H1 (cell line): ENCODE results near the gene RNF123. TPM values are rescaled to one million over a fixed set of nuclear protein-coding genes. Genes with fewer than 3 reads are reported as not detected.

Source experiments
- CTCF ChIA-PET: fragments of 300-600 bp; sonication (Branson Sonifier 250); formaldehyde crosslinking; loops from one replicate; lab custom pipeline; 2021; ENCODE audit not compliant: partially characterized antibody; lab: Charles Lee
- POLR2A ChIA-PET: fragments of 300-600 bp; sonication (Branson Sonifier 250); formaldehyde crosslinking; loops from one replicate; lab custom pipeline; 2021; ENCODE audit warnings: inconsistent platforms; ENCODE audit not compliant: partially characterized antibody; lab: Charles Lee
- DNase-seq, 2 experiments: peaks; one replicate each; pipeline versions ENCODE4 v3.0.0 to v3.0.0-alpha.2; 2010 to 2022; ENCODE audit warnings: low spot score in 2 of 2, low read depth in 1 of 2, mixed read lengths in 1 of 2
- FAIRE-seq: peaks from 2 replicates; lab custom pipeline; 2011; peaks lifted over from hg19 to GRCh38; lab: Jason Lieb, UNC
- H2AFZ ChIP-seq: 2 replicates; pipeline ENCODE4 v1.8.1; 2012; ENCODE audit warnings: low read length, inconsistent platforms
- H2AK5ac ChIP-seq: 2 replicates; pipeline ENCODE4 v1.6.1; 2013; ENCODE audit warnings: low read depth, low read length
- H2BK120ac ChIP-seq: replicated peaks from 2 replicates; pipeline ENCODE3; 2013; ENCODE audit warnings: low read depth, low read length, inconsistent platforms
- H2BK12ac ChIP-seq: 2 replicates; pipeline ENCODE4 v1.6.1; 2013; ENCODE audit warnings: low read depth, low read length
- H2BK15ac ChIP-seq: 2 replicates; pipeline ENCODE4 v1.6.1; 2013; ENCODE audit warnings: low read length
- H2BK20ac ChIP-seq: 2 replicates; pipeline ENCODE4 v1.6.1; 2013; ENCODE audit warnings: low read length
- H2BK5ac ChIP-seq: 2 replicates; pipeline ENCODE4 v1.6.1; 2013; ENCODE audit warnings: low read depth, low read length
- H3K14ac ChIP-seq: 2 replicates; pipeline ENCODE4 v1.6.1; 2013; ENCODE audit warnings: inconsistent platforms; ENCODE audit not compliant: insufficient read length
- H3K18ac ChIP-seq: 2 replicates; pipeline ENCODE4 v1.6.1; 2013; ENCODE audit warnings: low read length; ENCODE audit errors: extremely low read depth
- H3K23ac ChIP-seq: 2 replicates; pipeline ENCODE4 v1.6.1; 2013; ENCODE audit warnings: inconsistent platforms; ENCODE audit not compliant: insufficient read length
- H3K23me2 ChIP-seq: 2 replicates; pipeline ENCODE4 v1.6.1; 2013; ENCODE audit warnings: low read depth, low read length
- H3K27ac ChIP-seq: 2 replicates; pipeline ENCODE4 v1.6.1; 2011; ENCODE audit warnings: low read depth, low read length, inconsistent platforms
- H3K27me3 ChIP-seq, 4 experiments: replicated peaks in 1 of 4; 1 replicate in 1 of 4; 2 replicates in 3 of 4; pipeline versions ENCODE4 v1.6.1 to v1.8.1; 2011 to 2013; ENCODE audit warnings: low read length in 3 of 4, mild to moderate bottlenecking in 3 of 4, inconsistent platforms in 2 of 4, mixed read lengths in 2 of 4, moderate library complexity in 1 of 4; ENCODE audit not compliant: control insufficient read depth in 3 of 4, insufficient read depth in 3 of 4; ENCODE audit errors: extremely low read depth in 1 of 4
- H3K36me3 ChIP-seq, 4 experiments: 2 replicates each; pipeline versions ENCODE4 v1.6.1 to v1.8.1; 2011 to 2013; ENCODE audit warnings: mild to moderate bottlenecking in 4 of 4, low read length in 3 of 4, moderate library complexity in 2 of 4, control low read depth in 1 of 4, inconsistent platforms in 1 of 4; ENCODE audit not compliant: insufficient read depth in 4 of 4, control insufficient read depth in 2 of 4
- H3K4ac ChIP-seq: replicated peaks from 2 replicates; pipeline ENCODE3; 2013; ENCODE audit warnings: low read length, low read depth, mixed read lengths, inconsistent platforms; ENCODE audit not compliant: insufficient read length
- H3K4me1 ChIP-seq, 4 experiments: replicated peaks in 1 of 4; 1 replicate in 1 of 4; 2 replicates in 3 of 4; pipeline versions ENCODE4 v1.6.1 to v1.8.1; 2011 to 2013; ENCODE audit warnings: low read length in 3 of 4, inconsistent platforms in 2 of 4, mixed read lengths in 1 of 4; ENCODE audit not compliant: insufficient read depth in 4 of 4, control insufficient read depth in 3 of 4
- H3K4me2 ChIP-seq, 2 experiments: 2 replicates each; pipeline versions ENCODE4 v1.6.1 to v1.8.1; 2011 to 2013; ENCODE audit warnings: low read depth in 2 of 2, low read length in 2 of 2, control low read depth in 1 of 2, inconsistent platforms in 1 of 2, mild to moderate bottlenecking in 1 of 2; ENCODE audit not compliant: insufficient read depth in 1 of 2
- H3K4me3 ChIP-seq, 4 experiments: fragments of 200-600, 300-600 bp in 1 of 4; sonication (generic), shearing (Covaris generic), sonication (Bioruptor Twin) in 1 of 4; 2 replicates each; pipeline versions ENCODE4 v1.5.1 to v1.8.1; 2011 to 2016; ENCODE audit warnings: low read length in 4 of 4, low read depth in 3 of 4, control low read depth in 2 of 4, inconsistent platforms in 2 of 4, mild to moderate bottlenecking in 2 of 4, mixed read lengths in 1 of 4, moderate library complexity in 1 of 4; ENCODE audit not compliant: insufficient read depth in 2 of 4; ENCODE audit errors: extremely low read depth in 1 of 4
- H3K56ac ChIP-seq: replicated peaks from 2 replicates; pipeline ENCODE3; 2013; ENCODE audit warnings: low read depth, mild to moderate bottlenecking, mixed read lengths, low read length, inconsistent platforms; ENCODE audit not compliant: insufficient read length
- H3K79me1 ChIP-seq: 2 replicates; pipeline ENCODE4 v1.6.1; 2013; ENCODE audit warnings: low read depth, low read length, control low read depth
- H3K79me2 ChIP-seq, 2 experiments: 2 replicates each; pipeline versions ENCODE4 v1.6.1 to v1.8.1; 2012 to 2013; ENCODE audit warnings: low read length in 2 of 2, mild to moderate bottlenecking in 2 of 2, inconsistent platforms in 1 of 2; ENCODE audit not compliant: insufficient read depth in 2 of 2, control insufficient read depth in 1 of 2
- H3K9ac ChIP-seq, 4 experiments: replicated peaks in 1 of 4; 1 replicate in 1 of 4; 2 replicates in 3 of 4; pipeline versions ENCODE4 v1.6.1 to v1.8.1; 2011 to 2013; ENCODE audit warnings: low read depth in 3 of 4, low read length in 3 of 4, control low read depth in 2 of 4, mild to moderate bottlenecking in 2 of 4, moderate library complexity in 2 of 4, inconsistent platforms in 1 of 4; ENCODE audit errors: extremely low read depth in 1 of 4
- H3K9me3 ChIP-seq, 2 experiments: 2 replicates each; pipeline versions ENCODE4 v1.6.1 to v1.8.1; 2012 to 2013; ENCODE audit warnings: mild to moderate bottlenecking in 2 of 2, moderate library complexity in 2 of 2, control low read depth in 1 of 2, inconsistent platforms in 1 of 2, low read depth in 1 of 2, low read length in 1 of 2, mixed read lengths in 1 of 2; ENCODE audit not compliant: insufficient read depth in 2 of 2
- H4K20me1 ChIP-seq, 2 experiments: replicated peaks in 1 of 2; 2 replicates each; pipeline versions ENCODE3 to v1.8.1; 2011 to 2013; ENCODE audit warnings: inconsistent platforms in 2 of 2, low read length in 2 of 2, mild to moderate bottlenecking in 1 of 2; ENCODE audit not compliant: insufficient read depth in 2 of 2, control insufficient read depth in 1 of 2
- H4K5ac ChIP-seq: 2 replicates; pipeline ENCODE4 v1.6.1; 2013; ENCODE audit warnings: low read length, low read depth, mixed read lengths, inconsistent platforms; ENCODE audit not compliant: insufficient read length
- H4K8ac ChIP-seq: 2 replicates; pipeline ENCODE4 v1.8.0; 2013; ENCODE audit warnings: mild to moderate bottlenecking, moderate library complexity, low read length, inconsistent platforms; ENCODE audit not compliant: insufficient read depth; ENCODE audit errors: extremely low read depth
- H4K91ac ChIP-seq: replicated peaks from 2 replicates; pipeline ENCODE3; 2013; ENCODE audit warnings: low read length, mixed read lengths, inconsistent platforms; ENCODE audit not compliant: insufficient read length
- BRCA1 ChIP-seq: IDR thresholded peaks from 2 replicates; pipeline ENCODE4 v1.6.1; 2012; ENCODE audit warnings: low read depth, low read length, improper control_type of control experiment
- EGR1 ChIP-seq: IDR thresholded peaks from 2 replicates; pipeline ENCODE4 v1.6.1; 2011; ENCODE audit warnings: low read depth, low read length, borderline replicate concordance
- EP300 ChIP-seq, 2 experiments: IDR thresholded peaks; 1 replicate in 1 of 2; 2 replicates in 1 of 2; pipeline ENCODE4 v1.6.1; 2011 to 2012; ENCODE audit warnings: low read depth in 2 of 2, low read length in 2 of 2, mild to moderate bottlenecking in 2 of 2, borderline replicate concordance in 1 of 2, inconsistent platforms in 1 of 2, moderate library complexity in 1 of 2
- EZH2 ChIP-seq: fragments of 200-600 bp; sonication (generic); IDR thresholded peaks from 2 replicates; pipeline ENCODE4 v1.7.1; 2012; ENCODE audit warnings: low read depth, mild to moderate bottlenecking, moderate library complexity, low read length, inconsistent platforms; ENCODE audit not compliant: severe bottlenecking
- HDAC2 ChIP-seq, 2 experiments: fragments of 300-600 bp in 1 of 2; sonication (generic) in 1 of 2; IDR thresholded peaks; 2 replicates each; pipeline ENCODE4 v1.6.1; 2011 to 2012; ENCODE audit warnings: low read depth in 2 of 2, low read length in 2 of 2, mild to moderate bottlenecking in 2 of 2, moderate library complexity in 2 of 2, borderline replicate concordance in 1 of 2, inconsistent platforms in 1 of 2
- MAFK ChIP-seq: IDR thresholded peaks from 2 replicates; pipeline ENCODE4 v1.6.1; 2012; ENCODE audit warnings: low read depth, mild to moderate bottlenecking, improper control_type of control experiment, low read length
- NRF1 ChIP-seq: IDR thresholded peaks from 2 replicates; pipeline ENCODE4 v1.6.1; 2011; ENCODE audit warnings: mild to moderate bottlenecking, low read depth, low read length, improper control_type of control experiment
- POLR2A ChIP-seq, 2 experiments: IDR thresholded peaks; 1 replicate in 1 of 2; 2 replicates in 1 of 2; pipeline ENCODE4 v1.6.1; 2011; ENCODE audit warnings: low read depth in 2 of 2, low read length in 2 of 2, mild to moderate bottlenecking in 2 of 2; ENCODE audit errors: control extremely low read depth in 1 of 2
- RXRA ChIP-seq: IDR thresholded peaks from 2 replicates; pipeline ENCODE4 v1.6.1; 2011; ENCODE audit warnings: low read depth, mild to moderate bottlenecking, low read length, moderate library complexity; ENCODE audit not compliant: insufficient read depth
- WGBS, 2 experiments: shearing (Covaris generic) in 1 of 2; methylation state at CpG; one replicate each; pipeline versions ENCODE4 v1.1.6 to v1.1.7; 2013 to 2015; ENCODE audit warnings: low lambda C conversion rate in 2 of 2, mixed read lengths in 2 of 2, inconsistent platforms in 1 of 2, low coverage in 1 of 2, missing lambda C conversion rate in 1 of 2; ENCODE audit not compliant: insufficient replicate concordance in 2 of 2, insufficient coverage in 1 of 2, insufficient read length in 1 of 2; ENCODE audit errors: extremely low coverage in 1 of 2, missing lambda C conversion rate in 1 of 2; 5-methylcytosine and 5-hydroxymethylcytosine counted together
- polyA plus RNA-seq, 7 experiments: library from polyadenylated mRNA; depleted of rRNA in 3 of 7; stranded (reverse) in 5 of 7; unstranded in 2 of 7; fragments of >200 nt in 5 of 7; fragments of 200-250 nt in 2 of 7; gene quantifications; 1 replicate in 5 of 7; 2 replicates in 1 of 7; 4 replicates in 1 of 7; pipeline versions ENCODE4 v1.2.1 to v1.2.3, GENCODE V29; 2011 to 2013; ENCODE audit warnings: missing spikeins in 2 of 7, mixed read lengths in 2 of 7
- total RNA-seq: library from RNA; stranded (reverse); fragmentation: NEBNext Ultra II Directional; extraction: Animal tissue kit (Norgen Biotek cat#: 25700); gene quantifications from 2 replicates; pipeline ENCODE4 v1.2.1, GENCODE V29; 2021
- TF ChIP-seq, protein P1 (sequence below): IDR thresholded peaks from 2 replicates; pipeline ENCODE4 v1.6.1; 2011; ENCODE audit warnings: low read length, improper control_type of control experiment

Gene RNF123
- total and polyA plus RNA-seq, 2 of the 8 experiments (the other 6 are each of a cell fraction or from before 2014, with no cell fraction given) = 30.5 to 57.7 TPM

DNA sequence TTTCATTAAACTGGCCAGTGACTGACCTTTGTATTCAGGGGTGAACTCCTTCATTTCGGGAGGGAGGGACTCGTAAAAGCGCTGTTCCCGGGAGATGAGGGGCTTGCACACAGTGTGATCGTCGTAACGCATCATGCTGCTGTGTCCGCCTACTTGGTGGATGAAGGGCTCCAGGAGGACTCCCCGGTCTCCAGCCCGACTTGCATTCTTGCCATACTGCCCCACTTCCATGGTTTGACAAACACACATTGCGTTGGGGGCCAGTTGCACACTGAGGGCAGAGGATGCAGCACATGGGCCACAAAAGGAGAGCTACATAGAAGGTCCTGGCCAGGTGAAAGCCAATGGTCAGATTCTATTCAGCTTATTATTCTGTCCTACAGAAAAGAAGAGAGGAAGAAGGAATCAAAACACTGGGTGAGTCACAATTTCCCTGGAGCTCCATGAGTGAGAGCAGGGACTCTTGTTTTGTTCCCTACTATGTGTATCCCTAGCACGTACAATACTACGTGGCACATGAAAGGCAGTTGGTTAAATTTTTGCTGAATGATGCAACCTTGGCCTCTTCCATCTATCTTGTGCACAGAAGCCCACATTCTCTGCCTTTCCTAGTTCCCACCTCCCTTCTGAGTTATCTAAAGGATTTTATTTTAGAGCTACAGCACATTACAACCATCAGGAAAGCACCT is 58.6 kb downstream of the RNF123 start:
- Histone ChIP-seq H4K91ac (no peak overlapping the region), H3K9ac (no peak overlapping the region)
- no peak for TF ChIP-seq EP300 (IDR thresholded peaks at IDR 0.05; ENCODE audit: borderline replicate concordance in 1 of 2, low read depth in 2 of 2, low read length in 2 of 2)
- TF ChIP-seq NRF1 = no peak
- TF ChIP-seq BRCA1 = no peak
- no peak for TF ChIP-seq EGR1
- TF ChIP-seq, protein P1, sequence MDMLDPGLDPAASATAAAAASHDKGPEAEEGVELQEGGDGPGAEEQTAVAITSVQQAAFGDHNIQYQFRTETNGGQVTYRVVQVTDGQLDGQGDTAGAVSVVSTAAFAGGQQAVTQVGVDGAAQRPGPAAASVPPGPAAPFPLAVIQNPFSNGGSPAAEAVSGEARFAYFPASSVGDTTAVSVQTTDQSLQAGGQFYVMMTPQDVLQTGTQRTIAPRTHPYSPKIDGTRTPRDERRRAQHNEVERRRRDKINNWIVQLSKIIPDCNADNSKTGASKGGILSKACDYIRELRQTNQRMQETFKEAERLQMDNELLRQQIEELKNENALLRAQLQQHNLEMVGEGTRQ = no peak
- TF ChIP-seq POLR2A (IDR thresholded peaks at IDR 0.05; ENCODE audit: control extremely low read depth in 1 of 2, low read depth in 2 of 2, low read length in 2 of 2) = no peak
- no peak for TF ChIP-seq HDAC2 (IDR thresholded peaks at IDR 0.05; ENCODE audit: borderline replicate concordance in 1 of 2, low read depth in 2 of 2, low read length in 2 of 2)
- TF ChIP-seq EZH2 = no peak
- TF ChIP-seq RXRA = no peak
- no peak for TF ChIP-seq MAFK

More for the DNA sequence above, 58.6 kb downstream of the RNF123 start:
- DNase-seq (no peak), FAIRE-seq (no peak)
- ChIA-PET POLR2A (interaction anchor here (1.0 to 2.2 kb wide), 7 partner anchors 13 to 55 kb away, joined by 3 to 6 read pairs (median 3); partner anchors contain the start of genes AMIGO3, GMPPB and INKA1), CTCF (interaction anchor here (0.9 to 1.4 kb wide), 4 partner anchors 14 to 176 kb away, joined by 3 to 4 read pairs (median 3); no protein-coding TSS in a partner anchor)
- Histone ChIP-seq H4K5ac (no peak overlapping the region), H2BK5ac (no peak overlapping the region), H2BK20ac (no peak overlapping the region), H3K4me1 (no peaks in the 10 kb centered on the region), H2AFZ (no peak overlapping the region), H3K4me3 (no peak overlapping the region), H2AK5ac (no peak overlapping the region), H3K23me2 (no peaks in the 10 kb centered on the region; the same call in 1 of the 2 replicates), H2BK120ac (no peak overlapping the region), H2BK15ac (no peak overlapping the region), H3K9me3 (no peaks in the 10 kb centered on the region), H3K79me2 (peaks cover 0 to 20% of the 10 kb centered on the region in 2 experiments; a peak in 2 of 4 replicates), H3K27me3 (no peaks in the 10 kb centered on the region), H3K56ac (no peak overlapping the region), H4K20me1 (peaks cover 0 to 8% of the 10 kb centered on the region in 2 experiments), H3K27ac (no peak overlapping the region), H4K8ac (no peak overlapping the region), H3K18ac (no peak overlapping the region; the same call in 1 of the 2 replicates), H3K14ac (no peak overlapping the region), H3K23ac (no peak overlapping the region), H3K4ac (no peak overlapping the region), H3K4me2 (no peak overlapping the region), H3K79me1 (peaks cover 5% of the 10 kb centered on the region; the same call in 1 of the 2 replicates), H2BK12ac (no peak overlapping the region), H3K36me3 (peaks cover 0 to 9% (median 3%) of the 10 kb centered on the region in 4 experiments; a peak in 4 of 8 replicates)
- 89% methylated on average over 13 of the region's 13 CpGs; no CpG with 5 or more reads in 1 of the 2 experiments for whole genome bisulfite sequencing, 2 experiments
